Renal cortical epithelial cell (primary cell): ENCODE data around the gene MBD3L4. TPM values are rescaled to one million over a fixed set of nuclear protein-coding genes. Genes with fewer than 3 reads are reported as not detected.

Experiments
- total RNA-seq: library from RNA; depleted of rRNA; stranded (reverse); fragments of >200 nt; gene quantifications from 2 replicates; pipeline ENCODE4 v1.2.3, GENCODE V29; 2014

The MBD3L4 gene
- total RNA-seq, 1 donor from 2014 or later: not detected

Other genes starting within 250 kb of the MBD3L4 start
- not detected in 2 replicates for gene ADGRE1, start 152.6 kb downstream of the MBD3L4 start, total RNA-seq
- gene MBD3L2B, start 18.7 kb downstream of the MBD3L4 start, total RNA-seq: not detected in 2 replicates
- not detected in 2 replicates for gene MBD3L5, start 9.6 kb downstream of the MBD3L4 start, total RNA-seq
- not detected in 2 replicates for gene MBD3L2, start 9.1 kb upstream of the MBD3L4 start, total RNA-seq
- gene MBD3L3, start 18.5 kb upstream of the MBD3L4 start, total RNA-seq: not detected in 2 replicates
- 18.4 and 21.6 TPM in 2 replicates for gene ZNF557, start 29.5 kb upstream of the MBD3L4 start, total RNA-seq